Testis (tissue), 3 donors: ENCODE results near the gene DYNC1I1. TPM values are rescaled to one million over a fixed set of nuclear protein-coding genes. Genes with fewer than 3 reads are reported as not detected.
A peak's percentile ranks its signal among the peaks of the same experiment; 100 is the strongest.

Experiments
- DNase-seq: peaks from one replicate; pipeline ENCODE4 v3.0.0-alpha.2; 2019
- H3K27ac ChIP-seq, 2 donors: fragments of 200-600 bp; sonication (generic); one replicate each; pipeline ENCODE4 v1.5.1; 2019
- H3K27me3 ChIP-seq: fragments of 200-600 bp; sonication (generic); one replicate; pipeline ENCODE4 v1.5.1; 2019
- H3K36me3 ChIP-seq: fragments of 200-600 bp; sonication (generic); one replicate; pipeline ENCODE4 v1.5.1; 2017; ENCODE audit warnings: low read depth; ENCODE audit errors: missing control alignments
- H3K4me1 ChIP-seq: fragments of 200-600 bp; sonication (generic); one replicate; pipeline ENCODE4 v1.5.1; 2019
- H3K4me3 ChIP-seq, 2 donors: fragments of 200-600 bp; sonication (generic); one replicate each; pipeline ENCODE4 v1.5.1; 2017 to 2019
- H3K9me3 ChIP-seq: fragments of 200-600 bp; sonication (generic); one replicate; pipeline ENCODE4 v1.5.1; 2017
- CTCF ChIP-seq, 3 experiments: fragments of 450-650 bp in 2 of 3; fragments of 200-600 bp in 1 of 3; sonication (generic) in 1 of 3; IDR thresholded peaks; one replicate each; pipeline ENCODE4 v1.5.1; 2016 to 2019; ENCODE audit warnings: antibody characterized with exemption in 3 of 3, mild to moderate bottlenecking in 2 of 3, moderate library complexity in 1 of 3
- POLR2A ChIP-seq: fragments of 450-650 bp; IDR thresholded peaks from one replicate; pipeline ENCODE4 v1.6.1; 2017; ENCODE audit warnings: antibody characterized with exemption, mild to moderate bottlenecking, moderate library complexity
- WGBS, 2 donors: methylation state at CpG; one replicate each; pipeline ENCODE4 v1.1.5; 2018; 5-methylcytosine and 5-hydroxymethylcytosine counted together
- intact Hi-C: fragments of 100-400 bp; cut with DNase I; formaldehyde crosslinking; loops from one replicate; pipeline ENCODE4 v1.15.1; 2023; ENCODE audit warnings: low total_unique reads
- polyA plus RNA-seq: library from polyadenylated mRNA; stranded (reverse); fragments of 350-450 nt; fragmentation: Illumina TruSeq; extraction: RNeasy Lipid Tissue Mini Kit (QIAGEN cat#74804); gene quantifications from one replicate; pipeline ENCODE4 v1.2.3, GENCODE V29; 2014; ENCODE audit warnings: low read depth, low replicate concordance; ENCODE audit not compliant: insufficient read depth
- total RNA-seq, 2 donors: library from RNA; depleted of rRNA; stranded (reverse); fragments of >200 nt; gene quantifications; one replicate each; pipeline ENCODE4 v1.2.3, GENCODE V29; 2016

Gene DYNC1I1
- total and polyA plus RNA-seq, 3 donors from 2014 or later = 3.7 to 7.1 (median 5.0) TPM

- DNase-seq = peak; percentile 20
- Histone ChIP-seq H3K27ac (no peak overlapping the region), H3K4me1 (no peaks in the 10 kb centered on the region), H3K27me3 (no peaks in the 10 kb centered on the region), H3K4me3 (no peak overlapping the region), H3K9me3 (no peaks in the 10 kb centered on the region), H3K36me3 (no peaks in the 10 kb centered on the region)
- intact Hi-C loops = no loop called here
- TF ChIP-seq CTCF (IDR thresholded peaks at IDR 0.05) = no peak
- TF ChIP-seq POLR2A = no peak
These were observed 131.7 kb downstream of the DYNC1I1 start for GRCh38 chr7:95904099-95904498.

GRCh38 chr7:95905167-95905566, 132.8 kb downstream of the DYNC1I1 start:
- Histone ChIP-seq H3K27ac (no peak overlapping the region), H3K27me3 (no peaks in the 10 kb centered on the region), H3K9me3 (no peaks in the 10 kb centered on the region), H3K4me1 (no peaks in the 10 kb centered on the region), H3K4me3 (no peak overlapping the region), H3K36me3 (no peaks in the 10 kb centered on the region)
- intact Hi-C loops = no loop called here
- 54 to 57% methylated on average over 3 of the region's 3 CpGs for WGBS, 2 donors
- no peak for DNase-seq
- TF ChIP-seq POLR2A (no peak), CTCF (IDR thresholded peaks at IDR 0.05) (no peak)

GRCh38 chr7:95906851-95907250, 134.5 kb downstream of the DYNC1I1 start:
- DNase-seq = no peak
- 80 to 84% methylated on average over 5 of the region's 5 CpGs for WGBS, 2 donors
- H3K27me3 ChIP-seq = no peaks in the 10 kb centered on the region
- H3K9me3 ChIP-seq = no peaks in the 10 kb centered on the region
- H3K27ac ChIP-seq = no peak overlapping the region
- H3K4me3 ChIP-seq = no peak overlapping the region
- no peaks in the 10 kb centered on the region for H3K4me1 ChIP-seq
- H3K36me3 ChIP-seq = no peaks in the 10 kb centered on the region
- TF ChIP-seq CTCF (IDR thresholded peaks at IDR 0.05) = no peak
- intact Hi-C loops = no loop called here

GRCh38 chr7:95907337-95907736, 135.0 kb downstream of the DYNC1I1 start:
- WGBS, 2 donors = 89 to 90% methylated on average over 5 of the region's 5 CpGs
- no peak overlapping the region for H3K4me3 ChIP-seq

More at GRCh38 chr7:95907337-95907736, 135.0 kb downstream of the DYNC1I1 start:
- Histone ChIP-seq H3K9me3 (no peaks in the 10 kb centered on the region), H3K36me3 (no peaks in the 10 kb centered on the region), H3K27ac (no peak overlapping the region), H3K4me1 (no peaks in the 10 kb centered on the region), H3K27me3 (no peaks in the 10 kb centered on the region)
- TF ChIP-seq CTCF (IDR thresholded peaks at IDR 0.05) (no peak), POLR2A (no peak)
- intact Hi-C loops = no loop called here
- no peak for DNase-seq
